8988T (cell line): ENCODE measurements around the gene ZNF444.
"Not testable (repeated sequence)": the region's sequence is repeated elsewhere in the genome, so short reads cannot be mapped to it uniquely, and the experiment has no call there.

Experiments
- DNase-seq: peaks from one replicate; pipeline ENCODE4 v3.0.0; 2011

ZNF444 gene

DNA sequence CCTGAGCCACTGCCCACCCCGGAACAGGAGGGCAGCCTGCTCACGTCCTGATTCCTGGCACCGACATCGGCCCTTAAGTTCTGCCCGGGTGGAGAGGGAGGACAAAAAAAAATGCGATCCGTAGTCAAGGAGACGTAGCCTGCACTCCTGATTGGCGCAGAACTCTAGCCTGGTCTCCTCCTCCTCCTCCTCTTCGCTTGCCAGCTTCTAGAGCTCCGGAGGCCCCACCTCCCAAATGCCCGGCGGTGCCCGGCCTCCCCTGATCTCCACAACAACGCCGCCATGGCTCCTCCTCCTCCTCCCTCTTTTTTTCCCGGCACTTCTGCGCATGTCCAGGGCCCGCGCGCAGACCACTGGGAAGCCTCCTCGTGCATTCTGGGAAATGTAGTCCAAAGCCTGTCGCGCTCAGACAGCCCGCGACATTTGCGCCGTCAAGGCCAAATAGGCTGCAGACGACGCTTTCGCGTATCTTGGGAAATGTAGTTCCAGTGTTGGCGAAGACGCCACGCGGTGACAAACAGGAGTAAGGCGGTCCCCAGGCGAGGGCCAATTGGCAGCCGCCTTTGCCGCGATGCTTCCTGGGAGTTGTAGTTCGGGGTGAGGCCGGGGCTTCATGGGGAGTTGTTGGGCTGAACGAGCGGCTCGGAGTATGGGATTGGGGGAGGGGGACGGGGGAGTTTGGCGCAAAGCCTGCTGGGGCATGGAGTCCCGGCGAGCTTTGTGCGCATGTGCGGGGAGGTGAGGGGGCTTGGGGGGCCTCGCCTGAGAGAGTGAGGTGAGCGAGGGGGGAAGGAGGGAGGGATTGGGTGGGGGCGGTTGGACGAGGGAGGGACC is at the start of gene ZNF444:
TSS of gene ZNF444 (plus strand) at position 705 of the 834 bp plus-strand sequence. CDS start 5,625 bp downstream, outside the sequence.
- peak; percentile 93 for DNase-seq

DNA sequence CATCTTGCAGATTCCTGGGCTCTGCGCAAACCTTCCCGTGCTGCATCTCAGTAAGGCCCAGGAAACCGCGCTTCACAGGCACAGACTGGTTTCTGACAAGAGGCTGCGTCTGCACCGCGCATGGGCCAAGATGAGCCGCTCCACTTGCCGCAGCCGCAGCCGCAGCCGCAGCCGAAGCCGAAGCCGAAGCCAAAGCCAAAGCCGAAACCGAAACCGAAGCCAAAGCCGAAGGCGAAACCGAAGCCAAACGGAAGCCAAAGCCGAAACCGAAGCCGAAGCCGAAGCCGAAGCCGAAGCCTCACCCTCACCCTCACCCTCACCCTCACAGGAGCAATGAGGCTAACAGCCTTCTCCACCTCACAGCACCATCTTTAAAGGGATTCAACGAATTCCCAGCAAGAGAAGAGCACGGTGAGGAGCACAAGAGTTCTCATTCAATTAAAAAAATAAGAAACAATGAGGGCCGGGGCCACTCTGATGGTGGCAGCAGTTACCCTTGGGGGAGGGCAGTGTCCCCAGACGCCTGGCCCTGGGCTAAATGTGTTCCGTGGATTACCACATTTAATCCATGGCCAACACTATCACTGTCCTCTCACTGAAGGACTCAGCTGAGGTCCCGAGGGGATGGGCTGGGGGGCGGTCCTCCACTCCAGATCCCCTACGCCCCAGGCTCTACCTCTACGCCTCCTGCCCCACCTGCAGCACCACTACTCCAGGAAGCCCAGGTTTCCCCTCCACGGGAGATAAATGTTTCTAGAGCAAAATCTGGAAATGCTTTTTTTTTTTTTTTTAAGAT is 49.1 kb upstream of the ZNF444 start:
- peak; percentile 10 for DNase-seq

DNA sequence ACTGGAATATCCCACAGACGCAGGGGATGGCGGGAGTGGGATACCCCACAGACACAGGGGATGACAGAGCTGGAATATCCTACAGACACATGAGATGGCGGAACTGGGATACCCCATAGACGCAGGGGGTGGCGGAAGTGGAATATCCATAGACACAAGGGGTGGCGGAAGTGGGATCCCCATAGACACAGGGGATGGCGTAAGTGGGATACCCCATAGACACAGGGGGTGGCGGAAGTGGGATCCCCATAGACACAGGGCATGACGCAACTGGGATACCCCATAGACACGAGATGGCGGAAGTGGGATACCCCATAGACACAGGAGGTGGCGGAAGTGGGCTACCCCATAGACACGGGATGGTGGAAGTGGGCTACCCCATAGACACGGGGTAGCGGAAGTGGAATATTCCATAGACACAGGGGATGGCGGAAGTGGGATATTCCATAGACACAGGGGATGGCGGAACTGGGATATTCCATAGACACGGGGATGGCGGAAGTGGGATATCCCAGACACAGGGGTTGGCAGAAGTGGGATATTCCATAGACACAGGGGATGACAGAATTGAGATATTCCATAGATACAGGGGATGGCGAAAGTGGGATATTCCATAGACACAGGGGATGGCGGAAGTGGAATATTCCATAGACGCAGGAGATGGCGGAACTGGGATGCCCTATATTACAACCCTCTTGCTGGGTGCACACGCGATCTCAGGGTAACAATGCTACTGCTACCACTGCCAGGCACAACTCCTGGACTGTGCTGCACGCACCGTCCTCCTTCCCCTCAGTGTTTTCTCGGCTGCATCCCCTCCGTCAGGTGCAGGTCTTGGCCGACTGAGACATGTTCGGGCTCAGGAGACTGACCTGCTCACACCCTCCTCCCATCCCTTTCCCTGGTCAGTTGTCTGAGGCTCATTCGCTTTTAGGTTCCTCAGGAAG is 48.1 kb upstream of the ZNF444 start:
- peak; percentile 1 for DNase-seq

DNA sequence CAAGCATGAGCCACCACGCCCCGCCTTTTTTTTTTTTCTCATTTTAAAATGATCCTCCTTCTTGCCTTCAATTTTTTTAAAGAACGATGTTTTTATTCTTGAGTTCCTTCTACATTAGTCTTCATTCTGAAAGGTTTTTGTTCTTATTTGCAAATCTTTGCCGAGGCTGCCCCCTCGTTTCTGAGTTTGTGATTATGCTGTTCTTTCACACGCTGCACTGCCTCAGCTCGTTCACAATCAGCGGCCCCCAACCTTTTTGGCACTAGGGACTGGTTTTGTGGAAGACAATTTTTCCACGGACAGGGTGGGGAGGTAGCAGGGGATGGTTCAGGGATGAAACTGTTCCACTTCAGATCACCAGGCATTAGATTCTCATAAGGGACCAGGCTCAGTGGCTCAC is 46.6 kb upstream of the ZNF444 start:
- DNase-seq, result no peak

DNA sequence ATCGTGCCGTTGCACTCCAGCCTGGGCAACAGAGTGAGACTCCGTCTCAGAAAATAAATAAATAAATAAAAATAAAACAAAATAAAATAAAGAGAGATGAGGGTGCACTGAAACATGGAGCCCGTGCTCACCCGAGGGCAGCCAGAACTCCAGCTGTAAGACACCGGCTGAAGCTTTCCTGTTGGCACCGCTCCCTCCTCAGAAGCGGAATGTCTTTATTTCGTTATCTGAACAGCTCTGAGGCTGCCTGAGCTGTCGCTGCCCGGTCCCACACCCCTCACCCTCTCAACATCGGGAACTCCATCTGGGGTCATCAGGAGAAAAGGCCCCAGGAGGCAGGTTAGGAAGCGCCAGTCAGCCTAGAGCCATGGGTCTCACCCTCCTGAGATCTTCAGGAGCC is 44.4 kb upstream of the ZNF444 start:
- DNase-seq, result no peak

DNA sequence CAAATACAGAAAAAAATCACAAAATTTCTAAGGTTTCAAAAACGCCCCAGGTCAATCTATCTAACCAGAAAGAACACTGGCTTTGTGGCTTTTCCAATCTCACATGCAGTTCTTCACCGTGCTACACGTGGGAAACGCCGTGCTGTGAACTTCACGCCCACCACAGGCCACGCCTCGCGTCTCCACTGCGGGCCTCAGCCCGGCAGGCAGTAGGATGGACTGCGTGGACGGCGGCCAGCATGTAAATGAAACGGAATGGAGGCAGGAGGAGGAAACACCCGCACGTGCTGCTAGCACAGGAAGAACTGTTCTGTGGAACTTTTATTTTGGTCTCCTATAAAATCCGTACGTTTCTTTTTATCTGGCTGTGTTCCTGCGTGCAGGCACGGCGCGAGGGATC is 43.8 kb upstream of the ZNF444 start:
- no peak for DNase-seq

DNA sequence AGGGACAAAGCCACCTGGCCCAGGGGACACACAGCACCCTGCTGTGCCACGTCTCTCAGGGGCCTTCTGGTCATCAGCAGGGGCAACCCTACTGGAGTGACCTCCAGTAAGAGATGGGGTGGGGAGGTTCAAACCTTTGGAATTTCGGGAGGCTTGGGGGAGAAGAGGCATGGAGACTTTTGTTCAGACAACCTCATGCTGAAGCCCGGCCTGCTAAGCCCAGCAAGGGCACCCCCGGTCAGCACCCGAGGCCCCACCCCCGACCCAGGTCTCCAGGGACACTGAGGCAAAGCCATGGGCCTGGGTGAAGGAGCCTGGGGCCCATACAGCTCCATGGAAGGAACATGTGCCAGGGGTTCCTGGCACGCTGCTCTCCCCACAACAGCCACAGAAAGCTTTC is 43.3 kb upstream of the ZNF444 start:
- no peak for DNase-seq

DNA sequence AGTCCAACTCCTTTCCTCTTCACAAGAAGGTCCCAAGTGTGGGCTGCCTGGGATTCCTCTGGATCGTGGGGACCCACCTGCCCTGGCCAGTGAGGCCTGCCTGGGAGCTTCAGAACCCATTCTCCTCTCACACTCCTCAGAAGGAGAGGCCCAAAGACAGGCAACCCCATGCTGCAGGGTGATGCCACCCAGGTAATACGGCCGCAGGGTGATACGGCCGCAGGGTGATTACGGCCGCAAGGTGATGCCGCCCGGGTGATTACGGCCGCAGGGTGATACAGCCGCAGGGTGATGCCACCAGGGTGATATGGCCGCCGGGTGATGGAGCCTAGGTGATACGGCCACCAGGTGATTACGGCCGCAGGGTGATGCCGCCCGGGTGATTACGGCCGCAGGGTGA is 42.9 kb upstream of the ZNF444 start:
- not testable (repeated sequence) for DNase-seq

DNA sequence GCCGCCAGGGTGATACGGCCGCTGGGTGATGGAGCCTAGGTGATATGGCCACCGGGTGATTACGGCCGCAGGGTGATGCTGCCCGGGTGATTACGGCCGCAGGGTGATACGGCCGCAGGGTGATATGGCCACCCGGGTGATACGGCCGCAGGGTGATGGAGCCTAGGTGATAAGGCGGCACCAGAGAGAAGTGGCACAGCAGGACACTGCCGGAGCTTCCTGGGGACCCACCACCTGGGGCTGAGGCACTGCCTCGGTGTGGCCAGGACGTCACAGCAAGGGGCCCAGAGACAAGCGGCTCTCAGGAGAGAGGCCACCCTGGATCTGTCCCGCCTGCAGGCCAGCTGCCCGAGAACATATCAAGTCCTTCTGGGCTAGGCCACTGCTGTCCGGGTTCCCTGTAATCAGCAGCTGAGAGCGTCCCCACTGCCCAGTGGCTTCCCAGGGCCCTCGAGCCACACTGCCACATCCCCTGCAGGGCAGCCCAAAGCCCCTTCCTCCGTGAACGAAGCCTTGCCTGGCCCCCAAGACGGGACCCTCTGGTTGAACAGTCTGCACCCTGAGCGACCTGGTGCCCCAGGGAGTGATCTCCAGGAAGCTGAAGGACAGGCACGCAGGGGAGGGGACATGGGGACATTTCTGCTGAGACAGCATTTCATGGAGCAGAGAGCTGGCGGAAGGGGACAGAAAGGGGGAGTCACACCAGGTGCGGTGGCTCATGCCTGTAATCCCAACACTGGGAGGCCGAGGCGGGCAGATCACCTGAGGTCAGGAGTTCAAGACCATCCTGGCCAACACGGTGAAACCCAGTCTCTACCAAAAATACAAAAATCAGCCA is 42.1 kb upstream of the ZNF444 start:
- no peak for DNase-seq

DNA sequence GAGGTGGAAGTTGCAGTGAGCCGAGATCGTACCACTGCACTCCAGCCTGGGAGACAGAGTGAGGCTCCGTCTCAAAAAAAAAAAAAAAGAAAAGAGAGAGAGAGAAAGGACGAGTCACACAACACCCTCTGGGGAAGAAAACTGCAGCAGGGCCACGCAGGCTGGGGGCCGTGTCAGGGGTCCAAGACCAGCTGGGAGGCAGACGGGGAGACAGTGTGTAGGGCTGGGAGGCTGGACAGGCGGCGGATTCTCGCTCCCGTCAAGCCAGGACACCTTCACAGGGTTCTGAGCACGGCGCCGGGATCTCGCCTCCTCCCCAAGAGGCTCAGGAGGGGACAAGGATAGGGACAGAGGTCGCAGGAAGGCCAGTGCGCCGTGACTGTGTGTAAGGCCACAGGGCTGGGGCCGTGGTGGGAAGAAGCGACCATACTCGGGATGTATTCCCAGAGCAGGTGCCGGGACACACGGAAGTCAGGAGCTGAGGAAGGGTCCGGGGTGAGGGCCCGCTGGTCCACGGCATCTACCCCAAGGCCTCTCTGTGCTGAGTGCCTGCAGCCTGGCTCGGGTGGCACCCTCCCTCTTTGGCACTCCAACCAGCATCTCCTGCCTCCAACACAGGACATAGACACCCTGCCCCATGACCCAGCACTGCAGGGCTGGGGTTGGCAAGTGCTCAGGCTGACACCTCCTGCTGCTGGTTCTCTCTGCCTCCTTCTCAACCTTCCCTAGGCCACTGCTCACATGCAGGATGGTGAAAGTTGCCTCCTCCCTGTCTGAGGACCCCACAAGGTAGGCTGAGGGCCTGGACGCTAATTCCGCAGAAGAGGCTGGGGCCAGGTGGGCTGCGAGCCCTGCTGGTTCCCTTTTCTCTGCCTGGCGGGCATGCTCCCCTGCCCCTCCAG is 41.2 kb upstream of the ZNF444 start:
- no peak for DNase-seq

DNA sequence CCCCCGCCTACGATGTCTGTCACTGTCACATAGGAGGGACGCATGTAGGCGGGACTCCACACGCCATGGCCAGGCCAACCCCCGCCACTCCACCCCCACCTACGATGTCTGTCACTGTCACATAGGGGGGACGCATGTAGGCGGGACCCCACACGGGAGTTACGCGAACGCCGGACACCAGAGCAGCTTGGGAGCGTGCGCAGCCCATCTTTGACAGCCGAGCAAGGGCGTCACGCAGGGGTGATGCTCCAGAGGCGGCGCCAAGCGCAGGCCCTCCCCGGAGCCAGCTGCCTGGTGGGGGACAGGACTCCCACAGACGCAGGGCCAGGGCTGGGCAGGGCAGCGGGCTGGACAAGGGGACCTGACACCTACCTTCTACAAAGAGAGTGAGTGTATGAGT is 40.0 kb upstream of the ZNF444 start:
- no peak for DNase-seq

DNA sequence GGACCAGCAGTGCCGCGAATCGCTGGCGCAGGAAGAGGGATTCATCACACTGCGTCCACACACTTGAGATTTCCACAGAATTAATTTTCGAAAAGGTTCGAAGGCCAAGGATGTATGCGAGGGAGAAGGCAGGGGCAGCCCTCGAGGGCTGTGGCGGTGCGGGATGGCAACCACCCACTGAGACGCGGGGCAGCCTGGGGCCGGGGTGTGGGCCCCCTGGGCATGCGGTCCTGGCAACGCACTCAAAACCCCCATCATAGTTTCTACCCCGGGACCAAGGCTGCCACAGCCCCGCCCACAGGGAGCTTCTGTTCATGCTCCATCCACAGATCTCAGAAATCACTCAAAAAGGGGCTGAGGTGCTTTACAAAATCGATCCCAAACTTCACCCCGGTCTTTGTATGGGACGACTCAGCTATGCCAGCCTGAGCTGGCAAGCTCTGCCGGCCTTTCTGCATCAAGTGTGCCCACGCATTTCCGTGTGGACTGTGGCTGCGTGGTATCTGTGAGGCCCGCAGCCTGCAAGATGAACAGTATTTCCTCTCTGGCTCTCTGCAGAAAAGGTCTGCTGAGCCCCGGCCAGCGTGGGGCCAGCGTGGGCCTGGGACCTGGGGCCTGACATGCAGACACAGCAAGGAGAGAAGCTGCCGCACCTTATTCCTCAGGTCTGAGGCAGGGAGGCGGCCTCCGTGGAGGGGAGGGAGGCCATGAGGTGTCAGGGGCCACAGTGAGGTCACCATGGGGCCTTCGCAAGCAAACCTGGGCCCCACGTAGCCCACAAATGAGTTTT is 39.1 kb upstream of the ZNF444 start:
- DNase-seq, result no peak

DNA sequence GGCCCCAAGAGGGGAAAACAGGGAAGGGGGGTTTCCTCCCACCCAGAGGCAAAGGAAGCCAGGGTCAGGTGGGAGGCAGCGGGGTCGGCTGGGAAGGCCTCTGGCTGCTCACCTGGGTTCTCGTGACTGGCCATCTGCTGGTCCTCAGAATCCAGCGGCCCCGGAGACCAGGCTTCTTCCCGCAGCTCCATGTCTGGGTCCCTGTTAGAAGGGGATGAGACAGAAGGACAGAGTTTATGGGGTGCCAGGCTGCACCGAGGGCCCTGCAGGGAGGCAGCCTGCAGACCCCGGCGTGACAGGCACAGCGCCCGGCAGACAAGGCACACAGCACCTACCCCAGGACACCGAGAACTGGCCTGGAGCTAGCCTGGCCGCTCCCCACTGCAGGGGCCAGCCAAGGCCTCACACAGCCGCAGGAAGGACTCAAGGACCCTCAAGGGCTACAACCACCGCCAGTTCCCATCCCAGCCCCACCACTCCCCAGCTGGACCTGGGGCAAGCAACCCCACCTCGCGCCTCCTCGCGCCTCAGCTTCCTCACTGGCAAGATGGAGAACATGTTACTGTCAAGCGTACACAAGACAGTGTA is 38.0 kb upstream of the ZNF444 start:
- no peak for DNase-seq

DNA sequence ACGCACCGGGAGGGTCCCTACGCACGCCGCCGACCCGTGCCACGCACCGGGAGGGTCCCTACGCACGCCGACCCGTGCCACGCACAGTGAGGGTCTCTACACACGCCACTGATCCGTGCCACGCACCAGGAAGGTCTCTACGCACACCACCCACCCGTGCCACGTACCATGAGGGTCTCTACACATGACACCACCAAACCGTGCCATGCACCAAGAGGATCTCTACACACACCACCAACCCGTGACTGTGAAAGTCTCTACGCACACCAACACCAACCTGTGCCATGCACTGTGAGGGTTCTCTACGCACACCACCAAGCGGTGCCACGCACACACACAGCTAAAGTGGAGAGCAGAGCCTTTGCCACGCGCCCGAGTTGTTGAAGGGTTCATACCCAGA is 36.7 kb upstream of the ZNF444 start:
- DNase-seq, result no peak

DNA sequence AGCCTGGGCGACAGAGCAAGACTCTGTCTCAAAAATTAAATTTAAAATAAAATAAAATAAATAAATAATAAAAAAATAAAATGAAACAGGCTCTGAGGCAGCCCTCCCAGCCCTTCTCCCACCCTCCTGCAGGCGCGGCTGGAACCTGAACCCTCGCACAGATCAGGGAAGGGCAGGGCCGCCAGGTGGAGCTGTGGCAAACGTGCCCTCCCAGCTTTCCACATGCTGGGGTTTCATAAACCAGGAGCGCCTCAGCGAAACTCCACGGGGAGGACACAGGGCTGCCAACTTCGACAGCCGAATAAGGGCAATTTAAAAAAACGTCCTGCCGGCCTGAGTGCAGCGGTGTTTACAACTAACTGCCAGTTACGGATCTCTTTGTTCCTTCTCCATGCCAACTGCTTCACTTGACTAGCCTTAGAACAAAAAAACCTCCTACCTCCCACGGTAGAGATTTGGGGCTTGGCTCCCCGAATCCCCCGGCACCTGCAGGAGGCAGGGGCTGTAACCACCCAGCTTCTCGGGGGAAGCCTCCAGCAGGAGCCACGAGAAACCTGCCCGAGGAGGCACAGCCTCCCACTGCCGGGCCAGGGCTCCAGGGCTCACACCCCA is 35.9 kb upstream of the ZNF444 start:
- peak; percentile 76 for DNase-seq

DNA sequence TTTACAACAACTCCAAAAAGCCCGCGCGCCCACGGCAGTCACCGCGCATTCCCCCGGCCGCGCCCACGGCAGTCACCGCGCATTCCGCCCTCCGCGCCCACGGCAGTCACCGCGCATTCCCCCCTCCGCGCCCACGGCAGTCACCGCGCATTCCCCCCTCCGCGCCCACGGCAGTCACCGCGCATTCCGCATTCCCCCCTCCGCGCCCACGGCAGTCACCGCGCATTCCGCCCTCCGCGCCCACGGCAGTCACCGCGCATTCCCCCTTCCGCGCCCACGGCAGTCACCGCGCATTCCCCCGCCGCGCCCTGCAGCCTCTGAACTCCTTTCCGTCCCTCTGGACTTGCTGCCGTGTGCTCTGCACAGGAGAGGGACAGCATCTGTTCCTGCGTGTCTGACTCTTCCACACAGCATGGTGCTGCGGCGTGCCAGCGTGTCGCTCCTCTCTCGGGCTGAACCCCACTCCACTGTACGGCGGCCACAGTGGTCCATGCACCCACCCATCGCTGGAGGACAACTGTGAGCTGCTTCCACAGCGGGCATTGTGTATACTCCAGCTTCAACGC is 35.2 kb upstream of the ZNF444 start:
- DNase-seq, result not testable (repeated sequence)

DNA sequence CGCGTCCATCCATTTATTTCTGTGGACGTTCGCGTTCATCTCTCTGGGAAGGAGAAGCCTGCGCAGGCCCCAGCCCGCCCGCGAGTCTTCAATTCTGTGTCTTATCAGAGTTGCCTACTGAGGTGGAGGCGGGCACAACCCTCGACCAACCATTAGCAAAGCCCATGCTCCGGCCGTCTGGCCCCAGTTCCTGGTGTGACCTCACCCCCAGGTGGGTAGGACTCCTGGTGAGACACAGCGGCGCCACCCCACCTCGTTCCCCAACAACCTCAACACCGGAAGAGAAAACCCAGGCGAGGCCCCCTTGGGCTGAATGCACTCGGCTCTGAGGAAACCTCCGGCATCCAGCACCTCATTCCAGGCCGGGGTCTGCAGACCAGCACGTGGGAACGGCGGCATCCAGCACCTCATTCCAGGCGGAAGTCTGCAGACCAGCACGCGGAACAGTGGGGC is 34.7 kb upstream of the ZNF444 start:
- DNase-seq, result no peak

DNA sequence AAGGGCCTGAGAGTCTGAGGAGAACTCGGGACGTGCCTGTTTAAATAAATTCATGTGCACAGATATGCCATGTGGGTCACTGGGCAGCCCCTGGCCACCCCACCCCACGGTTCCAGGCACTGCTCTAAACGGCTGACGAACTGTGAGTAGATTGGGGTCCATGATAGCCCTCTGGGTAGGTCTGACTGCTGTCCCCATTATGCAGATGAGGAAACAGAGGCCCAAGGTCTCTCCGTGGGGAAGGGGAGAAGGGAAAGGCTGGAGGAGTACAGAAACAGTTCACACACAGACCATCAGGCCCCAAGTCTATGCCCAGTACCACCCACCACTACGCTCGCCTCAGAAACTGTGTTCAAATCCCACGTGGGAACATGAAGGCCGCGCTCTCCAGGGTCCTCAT is 34.1 kb upstream of the ZNF444 start:
- no peak for DNase-seq
